NCI-H128 (cell line): ENCODE measurements around the gene NFIB.

Experiments
- DNase-seq: peaks from one replicate; lab custom pipeline; 2025; ENCODE audit not compliant: unreplicated experiment; lab: John Stamatoyannopoulos, UW

The NFIB gene

GRCh38 chr9:14218253-14218652 is 95.7 kb downstream of the NFIB start:
- peak; percentile 20 for DNase-seq

- no peak for DNase-seq
Measured at GRCh38 chr9:14216612-14217194, 97.2 kb downstream of the NFIB start.

- DNase-seq: no peak
Measured at GRCh38 chr9:14215614-14216013, 98.3 kb downstream of the NFIB start.

GRCh38 chr9:14214693-14215092 is 99.2 kb downstream of the NFIB start:
- DNase-seq: no peak

DNA sequence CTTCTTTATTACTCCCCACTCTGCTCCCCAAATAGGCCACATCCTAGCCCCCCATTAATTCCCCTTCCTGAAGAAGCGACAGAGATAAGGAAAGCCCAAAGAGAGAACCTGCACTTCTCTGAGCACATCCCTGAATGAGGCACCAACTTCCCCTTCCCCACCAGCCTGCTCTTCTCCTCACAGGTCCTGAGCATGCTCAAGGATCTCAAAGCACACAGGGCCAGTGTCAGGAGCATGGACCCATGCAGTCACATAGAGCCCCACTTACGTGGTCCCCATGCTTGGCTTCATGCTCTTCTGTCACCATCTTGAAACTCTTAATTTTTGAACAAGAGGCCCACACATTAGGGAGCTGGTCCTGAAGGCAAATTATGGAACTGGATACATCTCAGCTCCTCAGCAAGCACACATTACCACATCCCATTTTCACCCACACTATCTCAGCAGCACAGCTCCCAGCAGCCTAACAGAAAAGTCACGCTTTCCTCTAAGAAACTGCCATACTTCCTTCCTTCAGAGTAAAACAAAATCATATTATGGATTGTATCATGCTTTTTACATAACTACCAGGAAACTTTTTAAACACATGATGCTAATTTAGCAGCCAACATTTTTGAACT is 99.8 kb downstream of the NFIB start:
- no peak for DNase-seq

GRCh38 chr9:14213504-14213903 is 100.4 kb downstream of the NFIB start:
- DNase-seq: no peak

GRCh38 chr9:14212697-14213420 is 101.1 kb downstream of the NFIB start:
- DNase-seq: no peak

GRCh38 chr9:14212077-14212476 is 101.9 kb downstream of the NFIB start:
- no peak for DNase-seq

- DNase-seq: no peak
Measured at GRCh38 chr9:14211564-14211963, 102.4 kb downstream of the NFIB start.

DNA sequence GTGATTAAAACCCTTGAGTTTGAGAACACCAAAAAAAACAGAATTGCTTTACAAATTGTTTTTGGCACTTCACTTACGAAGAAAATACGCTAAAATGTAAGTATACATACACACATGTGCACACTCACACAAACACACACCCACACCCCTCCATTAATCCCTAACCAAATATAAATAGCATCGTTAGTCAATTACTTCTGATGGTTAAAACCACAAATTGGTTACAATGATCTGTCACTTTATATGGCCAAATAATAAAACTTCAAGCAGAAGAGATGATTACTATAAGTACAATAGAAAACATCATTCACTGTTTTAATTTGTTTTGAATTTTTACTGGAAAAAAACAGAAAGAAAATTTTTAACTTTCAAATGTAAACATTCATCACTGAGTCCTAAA is 103.5 kb downstream of the NFIB start:
- no peak for DNase-seq

DNA sequence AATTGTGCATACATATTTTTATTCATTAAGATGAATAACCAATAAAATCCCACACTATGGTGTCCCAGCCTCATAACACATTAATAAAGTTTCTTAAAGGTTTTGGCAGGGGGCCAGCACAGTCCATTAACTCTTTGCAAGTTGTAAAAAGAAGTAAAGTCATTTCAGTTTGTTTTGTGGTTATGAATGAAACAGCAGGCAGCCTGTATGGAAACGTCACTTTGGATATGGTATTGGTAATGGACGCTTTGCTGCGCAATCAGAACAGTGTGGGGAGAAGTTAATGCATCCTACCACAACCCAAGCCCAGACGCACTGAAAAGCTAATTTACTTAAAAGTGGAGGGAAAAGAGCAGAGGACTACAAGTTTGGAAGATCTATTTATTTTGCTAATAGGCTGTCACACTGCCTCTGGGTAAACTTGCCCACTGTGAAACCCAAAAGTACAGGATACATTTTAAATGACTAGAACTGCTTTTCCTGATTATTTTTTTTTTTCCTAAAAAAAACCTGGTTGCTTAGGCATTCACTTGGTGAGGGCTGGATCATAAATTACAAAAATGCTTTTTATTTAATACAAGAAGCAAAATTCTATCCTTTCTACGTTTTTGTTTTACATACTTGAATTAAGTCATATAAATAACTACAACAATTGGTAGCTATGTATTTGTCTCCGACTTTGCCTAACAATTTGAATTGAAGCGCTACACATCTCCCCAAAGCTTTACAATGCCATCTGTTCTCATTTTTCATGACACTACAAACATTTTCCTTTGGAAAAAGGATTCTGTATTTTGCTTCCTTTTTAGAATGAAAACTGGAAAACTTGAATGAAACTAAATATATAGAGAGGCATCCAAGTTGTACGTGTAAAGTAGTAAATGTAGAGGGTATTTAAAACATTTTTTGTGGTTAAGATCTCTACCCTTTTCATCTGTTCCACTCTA is 104.3 kb downstream of the NFIB start:
- DNase-seq: peak; percentile 57

DNA sequence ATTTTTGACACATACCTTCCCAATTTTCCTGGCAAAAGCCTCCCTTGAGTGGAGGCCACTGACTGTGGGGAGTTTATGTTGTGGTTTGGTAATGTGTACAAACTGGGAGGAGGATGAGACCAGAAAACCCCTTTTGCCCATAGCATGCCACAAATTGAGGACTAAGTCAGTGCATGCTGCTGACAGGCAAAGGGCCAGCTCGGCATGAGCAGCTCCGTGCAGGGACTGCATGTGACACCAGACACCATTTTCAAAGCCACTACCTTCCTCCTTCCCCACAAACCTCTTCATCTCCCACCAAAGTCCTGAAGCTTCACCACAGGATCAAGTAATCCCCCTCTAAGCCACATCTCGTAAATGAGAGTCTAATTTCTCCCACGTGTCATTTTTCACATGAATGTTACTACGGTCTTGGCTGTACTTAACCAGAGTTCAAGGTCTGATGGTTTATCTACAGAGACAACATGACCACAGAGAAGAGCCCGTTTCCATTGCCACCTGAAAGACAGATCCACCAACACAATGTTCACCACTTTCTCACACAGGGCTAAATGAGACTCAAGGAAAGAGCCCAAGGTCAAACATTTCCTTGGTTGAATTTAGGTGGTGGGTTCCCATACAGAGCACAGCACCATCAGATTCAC is 106.5 kb downstream of the NFIB start:
- DNase-seq: no peak

GRCh38 chr9:14205463-14205862 is 108.5 kb downstream of the NFIB start:
- DNase-seq: no peak

GRCh38 chr9:14203356-14204056 is 110.4 kb downstream of the NFIB start:
- no peak for DNase-seq

GRCh38 chr9:14198841-14199455 is 115.0 kb downstream of the NFIB start:
- DNase-seq: no peak

GRCh38 chr9:14198047-14198840 is 115.7 kb downstream of the NFIB start:
- DNase-seq: no peak

DNA sequence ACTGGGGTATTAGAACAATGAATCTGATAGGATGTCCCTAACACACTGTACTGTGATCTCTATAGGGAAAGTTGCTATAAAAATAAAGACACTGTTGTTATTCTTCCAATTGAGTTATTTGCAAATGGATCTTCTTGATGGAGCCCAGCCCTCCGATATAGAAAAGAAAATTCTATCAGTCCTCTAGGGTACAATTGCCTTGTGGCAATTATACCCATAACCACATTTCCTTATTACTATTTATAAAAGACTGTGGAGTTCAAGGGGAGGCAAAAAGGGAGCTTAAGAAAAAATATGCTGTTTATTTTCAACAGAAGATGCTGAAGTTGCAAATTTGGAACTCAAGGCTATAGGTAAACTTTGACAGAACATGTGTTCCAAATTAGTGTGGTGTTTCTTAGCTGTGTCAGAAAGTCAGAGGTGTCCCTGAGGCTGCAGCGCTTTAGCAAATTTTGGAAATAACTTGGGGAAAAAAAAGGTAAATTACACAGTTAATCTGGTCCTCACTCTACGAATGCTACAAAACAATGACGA is 116.5 kb downstream of the NFIB start:
- no peak for DNase-seq

DNA sequence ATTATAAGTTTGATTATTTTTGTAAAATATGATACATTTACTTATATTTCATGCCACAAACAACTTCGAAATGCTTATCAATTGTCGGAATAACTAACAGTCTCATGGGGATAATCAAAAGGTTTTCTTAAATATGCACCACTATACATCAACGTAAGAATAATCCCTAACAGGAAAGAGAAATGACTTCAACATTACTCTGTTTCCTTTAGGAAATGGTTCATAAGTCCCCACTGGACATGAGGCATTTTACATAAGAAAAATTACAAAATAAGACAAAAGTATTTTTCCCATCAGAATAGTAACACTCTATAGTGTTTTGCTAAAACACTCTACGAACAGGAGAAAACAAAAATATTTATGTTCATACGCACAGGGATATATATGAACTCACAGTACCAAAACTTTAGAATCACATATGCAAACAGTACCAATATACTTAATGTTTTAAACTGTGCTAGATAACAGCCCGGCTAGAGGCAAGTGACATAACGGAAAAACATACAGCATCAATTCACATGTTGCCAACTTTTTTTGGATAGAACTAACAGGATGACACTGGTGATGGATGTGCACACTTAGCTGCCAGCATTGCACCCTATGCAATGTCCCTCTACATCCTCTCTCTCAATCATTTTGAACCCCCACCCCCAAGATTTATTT is 120.5 kb downstream of the NFIB start:
- no peak for DNase-seq
